ENCODE results near the gene RTN4IP1. TPM values are rescaled to one million over a fixed set of nuclear protein-coding genes. Genes with fewer than 3 reads are reported as not detected.

The RTN4IP1 gene
- polyA plus RNA-seq, 1 of the 3 experiments (the other 2 are of a cell fraction): 4.3 TPM

DNA sequence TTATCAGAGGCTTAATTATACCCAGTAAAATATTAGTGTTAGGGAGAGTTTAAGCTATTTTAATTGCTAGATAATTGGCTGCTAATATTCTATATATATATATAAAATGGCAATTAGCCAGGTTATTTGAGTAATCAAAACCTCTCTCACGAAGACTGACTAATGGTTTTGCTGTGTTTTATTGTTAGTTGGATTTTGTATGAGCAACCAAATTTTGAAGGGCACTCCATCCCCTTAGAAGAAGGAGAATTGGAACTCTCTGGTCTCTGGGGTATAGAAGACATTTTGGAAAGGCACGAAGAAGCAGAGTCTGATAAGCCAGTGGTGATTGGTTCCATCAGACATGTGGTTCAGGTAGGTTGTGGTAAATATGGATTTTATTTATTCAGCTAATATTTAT, 102.2 kb downstream of the RTN4IP1 start (continued):
- no peak for TF ChIP-seq CHD2 (IDR thresholded peaks at IDR 0.05; ENCODE audit: low read length, partially characterized antibody)
- TF ChIP-seq, protein P1, sequence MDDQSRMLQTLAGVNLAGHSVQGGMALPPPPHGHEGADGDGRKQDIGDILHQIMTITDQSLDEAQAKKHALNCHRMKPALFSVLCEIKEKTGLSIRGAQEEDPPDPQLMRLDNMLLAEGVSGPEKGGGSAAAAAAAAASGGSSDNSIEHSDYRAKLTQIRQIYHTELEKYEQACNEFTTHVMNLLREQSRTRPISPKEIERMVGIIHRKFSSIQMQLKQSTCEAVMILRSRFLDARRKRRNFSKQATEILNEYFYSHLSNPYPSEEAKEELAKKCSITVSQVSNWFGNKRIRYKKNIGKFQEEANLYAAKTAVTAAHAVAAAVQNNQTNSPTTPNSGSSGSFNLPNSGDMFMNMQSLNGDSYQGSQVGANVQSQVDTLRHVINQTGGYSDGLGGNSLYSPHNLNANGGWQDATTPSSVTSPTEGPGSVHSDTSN (IDR thresholded peaks at IDR 0.05): no peak

DNA sequence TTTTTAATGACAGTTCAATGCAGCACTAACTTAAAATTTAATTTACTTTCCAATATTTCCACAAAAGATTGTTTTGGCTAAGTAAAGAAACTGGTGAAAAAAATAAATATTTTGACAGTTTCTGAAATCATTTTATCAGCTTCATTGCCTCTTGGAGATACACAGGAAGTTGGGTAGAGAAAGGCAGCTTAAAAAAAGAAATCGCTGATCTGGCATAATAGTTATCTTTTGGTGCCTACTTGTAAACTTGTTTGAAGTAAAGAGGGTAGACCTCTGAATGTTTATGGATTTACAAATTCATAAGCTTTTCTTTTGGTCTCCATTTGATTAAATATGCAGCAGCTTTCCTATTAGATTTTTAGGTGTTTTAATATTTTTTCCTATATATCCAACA, 103.4 kb downstream of the RTN4IP1 start:
- Histone ChIP-seq H3K4me2 (peak overlapping the region; percentile 61; the same call in 1 of the 2 replicates), H3K79me2 (ENCODE audit: insufficient read depth) (peaks cover 71% of the 10 kb centered on the region)

DNA sequence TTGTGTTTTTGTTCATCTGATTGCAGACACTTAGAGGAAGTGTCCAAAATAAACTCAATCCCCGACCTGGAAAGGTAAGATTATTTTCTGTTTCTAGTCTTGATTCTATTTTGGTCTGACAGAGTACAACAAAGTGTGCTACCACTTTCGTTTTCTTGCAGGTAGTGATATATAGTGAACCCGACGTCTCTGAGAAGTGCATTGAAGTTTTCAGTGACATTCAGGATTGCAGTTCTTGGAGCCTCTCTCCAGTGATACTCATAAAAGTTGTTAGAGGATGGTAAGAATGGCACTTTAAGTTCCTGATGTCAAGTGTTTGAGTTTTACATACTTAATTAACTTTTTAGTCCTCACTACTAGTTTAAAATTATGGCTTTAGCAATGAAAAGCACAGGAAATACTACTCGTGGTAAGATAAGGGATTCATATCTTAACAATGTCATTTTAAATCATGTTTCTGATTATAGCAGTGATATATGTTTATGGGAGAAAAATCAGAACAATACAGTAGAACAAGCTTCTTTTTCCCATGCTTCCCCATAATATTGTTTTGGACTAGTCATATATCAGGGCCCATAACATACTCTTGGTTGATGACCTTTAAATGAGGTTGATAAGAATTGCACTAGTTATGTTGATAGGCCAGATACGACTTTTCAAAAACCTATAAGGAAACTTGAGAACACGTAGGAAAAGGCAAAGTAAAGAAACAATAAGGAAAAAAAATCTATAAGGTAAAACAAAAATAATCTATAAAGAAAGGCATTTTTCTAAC, 104.0 kb downstream of the RTN4IP1 start:
- H3K36me3 ChIP-seq (replicated peaks in 1 of 2; ENCODE audit: control insufficient read depth in 1 of 2, insufficient read depth in 2 of 2, low read length in 1 of 2): peaks cover 7 to 54% of the 10 kb centered on the region in 2 experiments
- H3K9ac ChIP-seq: peak overlapping the region; percentile 56
- H3K27ac ChIP-seq (ENCODE audit: low read depth in 2 of 2, low read length in 1 of 2): peak overlapping the region; percentile 81 to 100
- no peak for DNase-seq
- H3K4me1 ChIP-seq (ENCODE audit: control insufficient read depth in 1 of 2, insufficient read depth in 2 of 2, low read depth in 1 of 2, low read length in 1 of 2): peaks cover 0 to 42% of the 10 kb centered on the region in 2 experiments; a peak in 3 of 4 replicates
- peak overlapping the region; percentile 61 for H3K4me2 ChIP-seq
- H3K79me2 ChIP-seq (ENCODE audit: insufficient read depth): peaks cover 74% of the 10 kb centered on the region
- ChIA-PET POLR2A (no interaction called here), CTCF (no interaction called here)
- H3K4me3 ChIP-seq (ENCODE audit: low read depth in 2 of 2, low read length in 1 of 2): peak overlapping the region; percentile 27 to 39; a peak in 3 of 4 replicates
- no peaks in the 10 kb centered on the region for H4K20me1 ChIP-seq (ENCODE audit: insufficient read depth)
- H3K9me3 ChIP-seq: no peaks in the 10 kb centered on the region
- TF ChIP-seq JUND (IDR thresholded peaks at IDR 0.05): peak; percentile 17; the same call in 1 of the 2 replicates
- TF ChIP-seq MEF2A (IDR thresholded peaks at IDR 0.05; ENCODE audit: borderline replicate concordance, low read depth): no peak
- TF ChIP-seq TCF12 (IDR thresholded peaks at IDR 0.05): peak; percentile 20; the same call in 1 of the 2 replicates
- TF ChIP-seq, protein P1 (IDR thresholded peaks at IDR 0.05): peak; percentile 33
- H3K27me3 ChIP-seq (ENCODE audit: insufficient read depth): no peaks in the 10 kb centered on the region
- WGBS (ENCODE audit: low lambda C conversion rate): 19% methylated on average over 7 of the region's 7 CpGs
- no peaks in the 10 kb centered on the region for H3K9me2 ChIP-seq
- peaks cover 54% of the 10 kb centered on the region for H3F3A ChIP-seq (replicated peaks; ENCODE audit: insufficient read depth)
- peak overlapping the region; percentile 64; the same call in 1 of the 2 replicates for H2AFZ ChIP-seq (ENCODE audit: low read depth)

More for the DNA sequence above, 103.4 kb downstream of the RTN4IP1 start:
- Histone ChIP-seq H3K27me3 (ENCODE audit: insufficient read depth) (no peaks in the 10 kb centered on the region), H3K9ac (peak overlapping the region; percentile 56; the same call in 1 of the 2 replicates), H2AFZ (ENCODE audit: low read depth) (0 out of 2 replicates have a peak overlapping the region, but pooled peaks have one; percentile 12), H3K9me2 (no peaks in the 10 kb centered on the region), H4K20me1 (ENCODE audit: insufficient read depth) (no peaks in the 10 kb centered on the region), H3K36me3 (replicated peaks in 1 of 2; ENCODE audit: control insufficient read depth in 1 of 2, insufficient read depth in 2 of 2, low read length in 1 of 2) (peaks cover 5 to 52% of the 10 kb centered on the region in 2 experiments), H3F3A (replicated peaks; ENCODE audit: insufficient read depth) (peaks cover 53% of the 10 kb centered on the region), H3K9me3 (no peaks in the 10 kb centered on the region), H3K27ac (ENCODE audit: low read depth in 2 of 2, low read length in 1 of 2) (peak overlapping the region; percentile 81 to 100), H3K4me3 (ENCODE audit: low read depth in 2 of 2, low read length in 1 of 2) (no peak overlapping the region), H3K4me1 (ENCODE audit: control insufficient read depth in 1 of 2, insufficient read depth in 2 of 2, low read depth in 1 of 2, low read length in 1 of 2) (peaks cover 0 to 38% of the 10 kb centered on the region in 2 experiments; a peak in 3 of 4 replicates)
- ChIA-PET CTCF (no interaction called here), POLR2A (no interaction called here)
- 96% methylated on average over 1 of the region's 1 CpG for WGBS (ENCODE audit: low lambda C conversion rate)
- TF ChIP-seq, protein P2, sequence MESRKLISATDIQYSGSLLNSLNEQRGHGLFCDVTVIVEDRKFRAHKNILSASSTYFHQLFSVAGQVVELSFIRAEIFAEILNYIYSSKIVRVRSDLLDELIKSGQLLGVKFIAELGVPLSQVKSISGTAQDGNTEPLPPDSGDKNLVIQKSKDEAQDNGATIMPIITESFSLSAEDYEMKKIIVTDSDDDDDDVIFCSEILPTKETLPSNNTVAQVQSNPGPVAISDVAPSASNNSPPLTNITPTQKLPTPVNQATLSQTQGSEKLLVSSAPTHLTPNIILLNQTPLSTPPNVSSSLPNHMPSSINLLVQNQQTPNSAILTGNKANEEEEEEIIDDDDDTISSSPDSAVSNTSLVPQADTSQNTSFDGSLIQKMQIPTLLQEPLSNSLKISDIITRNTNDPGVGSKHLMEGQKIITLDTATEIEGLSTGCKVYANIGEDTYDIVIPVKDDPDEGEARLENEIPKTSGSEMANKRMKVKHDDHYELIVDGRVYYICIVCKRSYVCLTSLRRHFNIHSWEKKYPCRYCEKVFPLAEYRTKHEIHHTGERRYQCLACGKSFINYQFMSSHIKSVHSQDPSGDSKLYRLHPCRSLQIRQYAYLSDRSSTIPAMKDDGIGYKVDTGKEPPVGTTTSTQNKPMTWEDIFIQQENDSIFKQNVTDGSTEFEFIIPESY (IDR thresholded peaks at IDR 0.05; ENCODE audit: borderline replicate concordance, low read depth): no peak
- TF ChIP-seq JUND (IDR thresholded peaks at IDR 0.05): no peak
- no peak for TF ChIP-seq EZH2phosphoT487 (IDR thresholded peaks at IDR 0.05; ENCODE audit: borderline replicate concordance, low read depth)
- TF ChIP-seq FOXM1 (IDR thresholded peaks at IDR 0.05; ENCODE audit: low read depth): no peak
- TF ChIP-seq MEF2A (IDR thresholded peaks at IDR 0.05; ENCODE audit: borderline replicate concordance, low read depth): no peak
- no peak for TF ChIP-seq ELF1 (IDR thresholded peaks at IDR 0.05)
- no peak for TF ChIP-seq SIN3A (IDR thresholded peaks at IDR 0.05; ENCODE audit: borderline replicate concordance, low read depth, low read length)
- no peak for TF ChIP-seq RAD21 (IDR thresholded peaks at IDR 0.05; ENCODE audit: low read length)
- TF ChIP-seq CHD2 (IDR thresholded peaks at IDR 0.05; ENCODE audit: low read length, partially characterized antibody): no peak
- no peak for TF ChIP-seq EP300 (IDR thresholded peaks at IDR 0.05; ENCODE audit: borderline replicate concordance in 1 of 2, low read depth in 1 of 2, low read length in 1 of 2)
- no peak for TF ChIP-seq FOSL2 (IDR thresholded peaks at IDR 0.05; ENCODE audit: borderline replicate concordance, low read depth)
- TF ChIP-seq GABPA (IDR thresholded peaks at IDR 0.05; ENCODE audit: low read depth): no peak
- TF ChIP-seq RFX5 (IDR thresholded peaks at IDR 0.05; ENCODE audit: low read length): no peak
- no peak for TF ChIP-seq RXRA (IDR thresholded peaks at IDR 0.05; ENCODE audit: borderline replicate concordance, low read depth)
- DNase-seq: no peak

All from SK-N-SH (cell line).